ENCODE results near the gene FEZF2. TPM values are rescaled to one million over a fixed set of nuclear protein-coding genes. Genes with fewer than 3 reads are reported as not detected.

Gene FEZF2
- total and polyA plus RNA-seq, 2 experiments from 2014 or later, result not detected

DNA sequence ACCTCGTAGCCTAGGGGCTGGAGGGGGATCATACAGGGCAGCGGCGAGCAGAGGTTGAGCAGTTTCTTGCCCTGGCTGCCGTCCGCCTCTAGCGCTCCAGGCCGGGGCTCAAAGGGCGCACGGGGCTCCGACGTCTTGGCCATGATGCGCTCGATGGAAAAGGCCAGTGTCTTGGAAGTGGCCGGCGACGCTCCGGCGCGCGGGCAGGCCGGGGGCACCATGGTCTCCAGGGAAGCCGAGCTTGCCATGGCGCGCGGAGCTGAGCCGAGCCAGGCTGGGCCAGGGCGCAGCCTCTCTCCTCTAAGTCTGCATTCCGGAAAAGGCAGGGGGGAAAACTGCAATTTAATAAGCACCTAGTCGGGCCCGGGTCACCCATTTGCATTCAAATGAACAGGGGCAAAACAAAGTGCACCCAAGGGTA, 719 bp downstream of the FEZF2 start:
- no peak for TF ChIP-seq CTCF (IDR thresholded peaks at IDR 0.05; ENCODE audit: low read depth, low read length)
- Histone ChIP-seq H3K36me3 (no peaks in the 10 kb centered on the region), H3K4me1 (ENCODE audit: low read depth) (no peaks in the 10 kb centered on the region), H3K27ac (no peak overlapping the region), H3K4me3 (no peak overlapping the region), H3K9me3 (ENCODE audit: low read depth) (no peaks in the 10 kb centered on the region), H3K27me3 (peaks cover 100% of the 10 kb centered on the region)
- DNase-seq (ENCODE audit: low read depth in 1 of 2, low spot score in 1 of 2), result no peak

GRCh38 chr3:62371720-62372591, 1.4 kb downstream of the FEZF2 start:
- H3K27me3 ChIP-seq, result peaks cover 100% of the 10 kb centered on the region
- no peaks in the 10 kb centered on the region for H3K36me3 ChIP-seq
- TF ChIP-seq CTCF (IDR thresholded peaks at IDR 0.05; ENCODE audit: low read depth, low read length), result no peak
- peak in 1 of 2 donors; percentile 50 for DNase-seq (ENCODE audit: low read depth in 1 of 2, low spot score in 1 of 2)
- H3K9me3 ChIP-seq (ENCODE audit: low read depth), result no peaks in the 10 kb centered on the region
- H3K4me1 ChIP-seq (ENCODE audit: low read depth), result no peaks in the 10 kb centered on the region
- no peak overlapping the region for H3K4me3 ChIP-seq
- H3K27ac ChIP-seq, result no peak overlapping the region

GRCh38 chr3:62370858-62371719, 2.3 kb downstream of the FEZF2 start:
- no peak overlapping the region for H3K4me3 ChIP-seq
- no peak for TF ChIP-seq CTCF (IDR thresholded peaks at IDR 0.05; ENCODE audit: low read depth, low read length)
- H3K27me3 ChIP-seq, result peaks cover 100% of the 10 kb centered on the region
- H3K4me1 ChIP-seq (ENCODE audit: low read depth), result no peaks in the 10 kb centered on the region
- DNase-seq (ENCODE audit: low read depth in 1 of 2, low spot score in 1 of 2), result peak in 1 of 2 donors; percentile 28
- no peak overlapping the region for H3K27ac ChIP-seq
- H3K9me3 ChIP-seq (ENCODE audit: low read depth), result no peaks in the 10 kb centered on the region
- H3K36me3 ChIP-seq, result no peaks in the 10 kb centered on the region

- no peak overlapping the region for H3K4me3 ChIP-seq
- no peaks in the 10 kb centered on the region for H3K36me3 ChIP-seq
- peaks cover 100% of the 10 kb centered on the region for H3K27me3 ChIP-seq
- no peaks in the 10 kb centered on the region for H3K9me3 ChIP-seq (ENCODE audit: low read depth)
- no peaks in the 10 kb centered on the region for H3K4me1 ChIP-seq (ENCODE audit: low read depth)
- H3K27ac ChIP-seq, result no peak overlapping the region
- peak in 1 of 2 donors; percentile 64 for DNase-seq (ENCODE audit: low read depth in 1 of 2, low spot score in 1 of 2)
- TF ChIP-seq CTCF (IDR thresholded peaks at IDR 0.05; ENCODE audit: low read depth, low read length), result no peak
Measured at GRCh38 chr3:62370112-62370857, 3.1 kb downstream of the FEZF2 start.

DNA sequence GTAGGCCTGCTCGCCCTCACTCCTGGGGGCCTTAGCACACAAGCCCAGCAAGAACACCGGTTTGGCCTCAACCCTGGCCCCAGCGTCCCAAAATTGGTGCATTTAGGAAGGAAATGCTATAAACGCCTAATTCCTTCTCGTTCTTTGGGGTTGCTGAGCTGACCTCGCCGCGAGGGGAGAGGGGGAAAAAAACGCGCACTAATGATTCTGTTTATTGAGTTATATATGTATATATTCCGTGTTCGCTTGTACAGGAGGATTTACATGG, 3.9 kb downstream of the FEZF2 start:
- TF ChIP-seq CTCF (IDR thresholded peaks at IDR 0.05; ENCODE audit: low read depth, low read length), result no peak
- Histone ChIP-seq H3K9me3 (ENCODE audit: low read depth) (no peaks in the 10 kb centered on the region), H3K36me3 (no peaks in the 10 kb centered on the region), H3K4me3 (peak overlapping the region; percentile 8), H3K27me3 (peaks cover 100% of the 10 kb centered on the region), H3K27ac (no peak overlapping the region), H3K4me1 (ENCODE audit: low read depth) (no peaks in the 10 kb centered on the region)
- DNase-seq (ENCODE audit: low read depth in 1 of 2, low spot score in 1 of 2), result no peak

All from cardiac muscle cell (in vitro differentiated cells and primary cell).